GM12878 (cell line): ENCODE measurements around the gene ANXA3. TPM values are rescaled to one million over a fixed set of nuclear protein-coding genes. Genes with fewer than 3 reads are reported as not detected.

ENCODE experiments used
- ATAC-seq: fragments of 200-7000 bp; cut with Tn5 transposase; 3 replicates; pipeline ENCODE4 v1.9.1; 2020; ENCODE audit warnings: mild to moderate bottlenecking, moderate library complexity
- BruUV-seq: library from RNA; stranded (reverse); fragments of 400-500 nt; replicated peaks from 2 replicates; lab custom pipeline; 2021; lab: Mats Ljungman, UMichigan
- CTCF ChIA-PET: fragments of 300-600 bp; sonication (Branson Sonifier 250); formaldehyde crosslinking; extraction: SDS; loops from one replicate; lab custom pipeline; 2021; ENCODE audit warnings: inconsistent platforms; lab: Yijun Ruan, JAX
- POLR2A ChIA-PET: fragments of 350-600 bp; formaldehyde crosslinking; extraction: SDS; loops from one replicate; lab custom pipeline; 2021; ENCODE audit warnings: inconsistent platforms; lab: Charles Lee
- RAD21 ChIA-PET: fragments of 300-600 bp; sonication (Branson Sonifier 250); formaldehyde crosslinking; loops from one replicate; lab custom pipeline; 2023; ENCODE audit warnings: antibody characterized with exemption; ENCODE audit not compliant: unreplicated experiment; lab: Charles Lee
- SMC1A ChIA-PET: fragments of 300-600 bp; sonication (Branson Sonifier 250); formaldehyde crosslinking; loops from one replicate; lab custom pipeline; 2023; ENCODE audit not compliant: unreplicated experiment, uncharacterized antibody; lab: Charles Lee
- DNase-seq: peaks from one replicate; pipeline ENCODE4 v3.0.0-alpha.2; 2011; ENCODE audit warnings: low read depth, low spot score
- FAIRE-seq: peaks from 3 replicates; lab custom pipeline; 2011; peaks lifted over from hg19 to GRCh38; lab: Jason Lieb, UNC
- H2AFZ ChIP-seq: 2 replicates; pipeline ENCODE4 v1.6.0; 2011; ENCODE audit warnings: low read depth, low read length, control low read depth; ENCODE audit not compliant: control insufficient read depth
- H3K27ac ChIP-seq: 2 replicates; pipeline ENCODE4 v1.5.1; 2011; ENCODE audit warnings: control low read depth; ENCODE audit not compliant: control insufficient read depth, insufficient read depth
- H3K27me3 ChIP-seq, 2 experiments: replicated peaks in 1 of 2; 2 replicates each; pipeline versions ENCODE4 v1.6.0 to v1.6.1; 2011; ENCODE audit warnings: low read length in 1 of 2; ENCODE audit not compliant: control insufficient read depth in 2 of 2, insufficient read depth in 2 of 2
- H3K36me3 ChIP-seq, 2 experiments: 2 replicates each; pipeline ENCODE4 v1.5.1; 2011; ENCODE audit warnings: low read length in 1 of 2; ENCODE audit not compliant: control insufficient read depth in 2 of 2, insufficient read depth in 2 of 2
- H3K4me1 ChIP-seq: 2 replicates; pipeline ENCODE4 v1.6.1; 2011; ENCODE audit warnings: mild to moderate bottlenecking, low read length, moderate library complexity, mixed read lengths; ENCODE audit not compliant: control insufficient read depth, insufficient read depth
- H3K4me2 ChIP-seq: 2 replicates; pipeline ENCODE4 v1.6.0; 2011; ENCODE audit warnings: control low read depth; ENCODE audit not compliant: control insufficient read depth, insufficient read depth
- H3K4me3 ChIP-seq: fragments of 200-600 bp; sonication (generic); 2 replicates; pipeline ENCODE4 v1.5.1; 2016
- H3K79me2 ChIP-seq: 2 replicates; pipeline ENCODE4 v1.6.0; 2011; ENCODE audit warnings: low read length; ENCODE audit not compliant: control insufficient read depth, insufficient read depth
- H3K9ac ChIP-seq: 2 replicates; pipeline ENCODE4 v1.8.0; 2011; ENCODE audit warnings: low read length, control low read depth, mixed read lengths; ENCODE audit not compliant: control insufficient read depth, insufficient read depth
- H3K9me3 ChIP-seq: replicated peaks from 3 replicates; pipeline ENCODE4 v1.5.1; 2011; ENCODE audit warnings: mild to moderate bottlenecking, low read length; ENCODE audit not compliant: control insufficient read depth, insufficient read depth
- H4K20me1 ChIP-seq: 2 replicates; pipeline ENCODE4 v1.6.0; 2011; ENCODE audit not compliant: control insufficient read depth, insufficient read depth
- CTCF ChIP-seq, 3 experiments: IDR thresholded peaks in 2 of 3; conservative IDR thresholded peaks in 1 of 3; 2 replicates each; pipeline ENCODE4 v1.5.1; 2011; ENCODE audit warnings: low read depth in 3 of 3, low read length in 3 of 3, mild to moderate bottlenecking in 3 of 3, control low read depth in 2 of 3, moderate library complexity in 2 of 3, inconsistent platforms in 1 of 3, mixed read lengths in 1 of 3; ENCODE audit not compliant: control insufficient read depth in 2 of 3, insufficient read depth in 1 of 3; ENCODE audit errors: extremely low read depth in 1 of 3
- ETV6 ChIP-seq, 2 experiments: fragments of 450-650 bp in 1 of 2; IDR thresholded peaks in 1 of 2; conservative IDR thresholded peaks in 1 of 2; 2 replicates each; pipeline ENCODE4 v1.6.1; 2014; ENCODE audit warnings: antibody characterized with exemption in 1 of 2, borderline replicate concordance in 1 of 2, low read depth in 1 of 2, mild to moderate bottlenecking in 1 of 2, moderate library complexity in 1 of 2
- FOXK2 ChIP-seq: fragments of 450-650 bp; IDR thresholded peaks from 2 replicates; pipeline ENCODE4 v1.6.1; 2017; ENCODE audit warnings: mild to moderate bottlenecking, moderate library complexity
- LARP7 ChIP-seq: fragments of 450-650 bp; IDR thresholded peaks from 2 replicates; pipeline ENCODE4 v1.6.1; 2017; ENCODE audit warnings: mild to moderate bottlenecking
- MYB ChIP-seq: fragments of 150-350 bp; IDR thresholded peaks from 2 replicates; pipeline ENCODE4 v1.6.1; 2014; ENCODE audit warnings: mild to moderate bottlenecking, low read depth, low read length, borderline replicate concordance
- NFXL1 ChIP-seq: fragments of 450-650 bp; IDR thresholded peaks from 2 replicates; pipeline ENCODE4 v1.6.1; 2017; ENCODE audit warnings: antibody characterized with exemption, mild to moderate bottlenecking, borderline replicate concordance
- RAD21 ChIP-seq: IDR thresholded peaks from 2 replicates; pipeline ENCODE4 v1.6.1; 2011; ENCODE audit warnings: mild to moderate bottlenecking, low read depth, low read length, moderate library complexity; ENCODE audit not compliant: insufficient read depth
- SMC3 ChIP-seq: IDR thresholded peaks from 2 replicates; pipeline ENCODE4 v1.6.1; 2011; ENCODE audit warnings: low read length, improper control_type of control experiment, borderline replicate concordance
- USF1 ChIP-seq: IDR thresholded peaks from 2 replicates; pipeline ENCODE4 v1.6.1; 2011; ENCODE audit warnings: borderline replicate concordance, low read depth, mild to moderate bottlenecking, moderate library complexity, mixed read lengths, low read length; ENCODE audit not compliant: insufficient read depth; ENCODE audit errors: extremely low read length
- YY1 ChIP-seq: IDR thresholded peaks from 2 replicates; pipeline ENCODE4 v1.6.1; 2011; ENCODE audit warnings: low read depth, mild to moderate bottlenecking, low read length
- ZBTB4 ChIP-seq: fragments of 450-650 bp; formaldehyde crosslinking; IDR thresholded peaks from 2 replicates; pipeline ENCODE4 v1.4.0; 2022; ENCODE audit warnings: mild to moderate bottlenecking, moderate library complexity
- ZNF24 ChIP-seq: fragments of 450-650 bp; IDR thresholded peaks from 2 replicates; pipeline ENCODE4 v1.6.1; 2017; ENCODE audit warnings: antibody characterized with exemption, mild to moderate bottlenecking
- ZSCAN29 ChIP-seq: fragments of 450-650 bp; IDR thresholded peaks from 2 replicates; pipeline ENCODE4 v1.6.1; 2017; ENCODE audit warnings: mild to moderate bottlenecking, moderate library complexity
- WGBS: methylation state at CpG from one replicate; pipeline ENCODE4 v1.1.6; 2016; ENCODE audit warnings: low lambda C conversion rate; ENCODE audit not compliant: insufficient replicate concordance, insufficient coverage; ENCODE audit errors: missing lambda C conversion rate; 5-methylcytosine and 5-hydroxymethylcytosine counted together
- in situ Hi-C: fragments of 300-500 bp; cut with MboI; formaldehyde crosslinking; loops from 9 replicates; pipeline ENCODE4 v1.14.3; 2018; ENCODE audit warnings: mixed read lengths
- intact Hi-C: fragments of 100-400 bp; cut with micrococcal nuclease; formaldehyde crosslinking; loops from one replicate; pipeline ENCODE4 v1.14.2; 2022; ENCODE audit not compliant: unreplicated experiment
- polyA plus RNA-seq, 11 experiments: library from polyadenylated mRNA; depleted of rRNA in 4 of 11; unstranded in 6 of 11; stranded (reverse) in 5 of 11; fragments of >200 nt; fragmentation: Nextera tagmentation in 4 of 11; fragmentation: Illumina TruSeq in 1 of 11; extraction: Ambion mirVana in 4 of 11; extraction: Trizol in 1 of 11; gene quantifications; 1 replicate in 1 of 11; 2 replicates in 10 of 11; pipeline versions ENCODE4 v1.2.1 to v1.2.3, GENCODE V29; 2011 to 2016; ENCODE audit warnings: inconsistent platforms in 2 of 11, missing spikeins in 2 of 11, low read depth in 1 of 11
- total RNA-seq, 4 experiments: library from RNA; depleted of rRNA in 3 of 4; stranded (reverse); fragments of >200 nt in 3 of 4; fragmentation: Illumina TruSeq in 1 of 4; extraction: Trizol in 1 of 4; gene quantifications; 2 replicates each; pipeline versions ENCODE4 v1.2.1 to v1.2.3, GENCODE V29; 2013 to 2021

The ANXA3 gene
- total and polyA plus RNA-seq, 10 of the 15 experiments (the other 5 are each of a cell fraction or from before 2014, with no cell fraction given), result 0.28 to 14.7 (median 0.91) TPM

- Histone ChIP-seq H3K4me3 (no peak overlapping the region), H3K79me2 (no peaks in the 10 kb centered on the region), H3K9ac (no peak overlapping the region), H2AFZ (no peak overlapping the region), H3K36me3 (no peaks in the 10 kb centered on the region), H3K27me3 (no peaks in the 10 kb centered on the region), H3K4me2 (no peak overlapping the region), H3K4me1 (peaks cover 35% of the 10 kb centered on the region), H3K27ac (no peak overlapping the region), H3K9me3 (no peaks in the 10 kb centered on the region), H4K20me1 (no peaks in the 10 kb centered on the region)
- POLR2A ChIA-PET, result interaction anchor here (2.1 to 9.2 kb wide), 3 partner anchors 17 to 168 kb away, joined by 5 to 106 read pairs (median 11); no protein-coding TSS in a partner anchor
- BruUV-seq, result no TSS peak
- ATAC-seq, result peak; percentile 64
- in situ Hi-C loops, result loop anchor here (5.0 kb wide), 1 partner anchor 255 kb away; no protein-coding TSS in a partner anchor
- WGBS, result 46% methylated on average over 3 of the region's 3 CpGs
- intact Hi-C loops, result loop anchor here (1.0 to 5.0 kb wide), 6 partner anchors 50 to 555 kb away; partner anchors contain the start of genes FRAS1 and PAQR3
- CTCF ChIA-PET, result interaction anchor here (0.7 to 10.4 kb wide), 37 partner anchors 9 to 653 kb away, joined by 3 to 160 read pairs (median 5); no protein-coding TSS in a partner anchor
- peak; percentile 13 for FAIRE-seq
- TF ChIP-seq ZSCAN29 (no peak), RAD21 (peak; percentile 89), LARP7 (no peak), YY1 (peak; percentile 63), MYB (no peak), ZNF24 (no peak), USF1 (no peak), NFXL1 (no peak), ETV6 (conservative IDR thresholded peaks at IDR 0.05 in 1 of 2, IDR thresholded peaks at IDR 0.05 in 1 of 2; ENCODE audit: borderline replicate concordance in 1 of 2, low read depth in 1 of 2) (no peak), ZBTB4 (CRISPR knock-in tag) (no peak), SMC3 (peak; percentile 91), CTCF (IDR thresholded peaks at IDR 0.05 in 2 of 3, conservative IDR thresholded peaks at IDR 0.05 in 1 of 3; ENCODE audit: control insufficient read depth in 2 of 3, extremely low read depth in 1 of 3, insufficient read depth in 1 of 3, low read depth in 3 of 3, low read length in 3 of 3) (peak; percentile 55 to 80 (median 62)), FOXK2 (no peak)
- SMC1A ChIA-PET, result interaction anchor here (0.6 to 15.9 kb wide), 45 partner anchors 14 to 715 kb away, joined by 3 to 379 read pairs (median 5); partner anchors contain the start of genes BMP2K and PAQR3
- RAD21 ChIA-PET, result interaction anchor here (0.5 to 11.3 kb wide), 34 partner anchors 9 to 553 kb away, joined by 3 to 265 read pairs (median 6); no protein-coding TSS in a partner anchor
- DNase-seq, result no peak
Observed at GRCh38 chr4:78612398-78613178, 61.0 kb downstream of the ANXA3 start.
